Mesenchymal stem cell (in vitro differentiated cells and primary cell): ENCODE results near the gene UBP1.
A peak's percentile ranks its signal among the peaks of the same experiment; 100 is the strongest.

Source experiments
- DNase-seq: peaks from one replicate; pipeline ENCODE4 v3.0.0-alpha.2; 2013
- H2AFZ ChIP-seq: one replicate; pipeline ENCODE4 v1.6.1; 2013; ENCODE audit warnings: low read depth, mild to moderate bottlenecking, control low read depth, inconsistent platforms, low read length, moderate library complexity
- H2AK5ac ChIP-seq: 2 replicates; pipeline ENCODE4 v1.6.1; 2013; ENCODE audit warnings: low read length, moderate library complexity, mild to moderate bottlenecking, inconsistent platforms; ENCODE audit not compliant: severe bottlenecking
- H2BK120ac ChIP-seq: one replicate; pipeline ENCODE4 v1.6.1; 2013; ENCODE audit warnings: low read depth, mild to moderate bottlenecking, inconsistent platforms, low read length, moderate library complexity
- H2BK12ac ChIP-seq, 2 experiments: one replicate each; pipeline ENCODE4 v1.6.1; 2013; ENCODE audit warnings: inconsistent platforms in 2 of 2, low read length in 2 of 2, mild to moderate bottlenecking in 2 of 2, moderate library complexity in 2 of 2, control low read depth in 1 of 2
- H2BK15ac ChIP-seq: one replicate; pipeline ENCODE4 v1.6.1; 2013; ENCODE audit warnings: mild to moderate bottlenecking, low read depth, inconsistent platforms; ENCODE audit not compliant: poor library complexity, severe bottlenecking
- H2BK5ac ChIP-seq: 2 replicates; pipeline ENCODE4 v1.6.1; 2013; ENCODE audit warnings: low read depth, mild to moderate bottlenecking, low read length, control low read depth, inconsistent platforms; ENCODE audit not compliant: poor library complexity, severe bottlenecking
- H3K14ac ChIP-seq, 2 experiments: one replicate each; pipeline ENCODE4 v1.6.1; 2013; ENCODE audit warnings: inconsistent platforms in 2 of 2, low read length in 2 of 2, control low read depth in 1 of 2, mild to moderate bottlenecking in 1 of 2, moderate library complexity in 1 of 2
- H3K18ac ChIP-seq, 2 experiments: one replicate each; pipeline ENCODE4 v1.6.1; 2013; ENCODE audit warnings: inconsistent platforms in 2 of 2, low read length in 2 of 2, control low read depth in 1 of 2, low read depth in 1 of 2, mild to moderate bottlenecking in 1 of 2
- H3K23ac ChIP-seq, 2 experiments: one replicate each; pipeline ENCODE4 v1.6.1; 2013; ENCODE audit warnings: inconsistent platforms in 2 of 2, low read length in 2 of 2, mild to moderate bottlenecking in 2 of 2, moderate library complexity in 2 of 2, control low read depth in 1 of 2
- H3K27ac ChIP-seq: 2 replicates; pipeline ENCODE4 v1.5.1; 2013; ENCODE audit warnings: mild to moderate bottlenecking, moderate library complexity, low read length, control low read depth, inconsistent platforms; ENCODE audit not compliant: poor library complexity, severe bottlenecking
- H3K27me3 ChIP-seq, 2 experiments: 2 replicates each; pipeline versions ENCODE4 v1.6.1 to v1.7.0; 2013; ENCODE audit warnings: low read length in 2 of 2, mild to moderate bottlenecking in 2 of 2, moderate library complexity in 2 of 2, control low read depth in 1 of 2, inconsistent platforms in 1 of 2; ENCODE audit not compliant: control insufficient read depth in 1 of 2, insufficient read depth in 1 of 2
- H3K36me3 ChIP-seq, 2 experiments: 2 replicates each; pipeline versions ENCODE4 v1.6.1 to v1.7.0; 2013; ENCODE audit warnings: low read length in 2 of 2, control low read depth in 1 of 2, inconsistent platforms in 1 of 2, low read depth in 1 of 2, mild to moderate bottlenecking in 1 of 2; ENCODE audit not compliant: insufficient read depth in 2 of 2, control insufficient read depth in 1 of 2
- H3K4ac ChIP-seq, 2 experiments: one replicate each; pipeline ENCODE4 v1.6.1; 2013; ENCODE audit warnings: inconsistent platforms in 2 of 2, low read length in 2 of 2, mild to moderate bottlenecking in 2 of 2, moderate library complexity in 2 of 2, control low read depth in 1 of 2, low read depth in 1 of 2
- H3K4me1 ChIP-seq: 2 replicates; pipeline ENCODE4 v1.6.1; 2013; ENCODE audit warnings: low read depth, low read length, control low read depth; ENCODE audit not compliant: control insufficient read depth, insufficient read depth
- H3K4me2 ChIP-seq: 2 replicates; pipeline ENCODE4 v1.6.1; 2013; ENCODE audit warnings: low read length, mild to moderate bottlenecking, inconsistent platforms; ENCODE audit not compliant: poor library complexity, severe bottlenecking
- H3K4me3 ChIP-seq, 2 experiments: 2 replicates each; pipeline versions ENCODE4 v1.5.1 to v1.7.0; 2013; ENCODE audit warnings: low read length in 2 of 2, mild to moderate bottlenecking in 2 of 2, control low read depth in 1 of 2, low read depth in 1 of 2; ENCODE audit not compliant: insufficient read depth in 1 of 2
- H3K79me1 ChIP-seq: replicated peaks from 2 replicates; pipeline ENCODE4 v1.6.1; 2013; ENCODE audit warnings: mild to moderate bottlenecking, control low read depth, low read length, inconsistent platforms; ENCODE audit not compliant: poor library complexity, severe bottlenecking
- H3K9ac ChIP-seq: 2 replicates; pipeline ENCODE4 v1.7.0; 2013; ENCODE audit warnings: mild to moderate bottlenecking, low read length, moderate library complexity
- H3K9me3 ChIP-seq: 2 replicates; pipeline ENCODE4 v1.7.0; 2013; ENCODE audit warnings: mild to moderate bottlenecking, low read length; ENCODE audit not compliant: control insufficient read depth
- H4K8ac ChIP-seq: one replicate; pipeline ENCODE4 v1.6.1; 2013; ENCODE audit warnings: inconsistent platforms, mild to moderate bottlenecking, low read length, moderate library complexity
- H4K91ac ChIP-seq: one replicate; pipeline ENCODE4 v1.6.1; 2013; ENCODE audit warnings: mild to moderate bottlenecking, low read length, inconsistent platforms
- WGBS: methylation state at CpG from one replicate; pipeline ENCODE4 v1.1.7; 2013; ENCODE audit warnings: mixed read lengths; 5-methylcytosine and 5-hydroxymethylcytosine counted together

UBP1 gene

GRCh38 chr3:33474896-33475295, 34.7 kb upstream of the UBP1 start:
- no peak overlapping the region for H2AFZ ChIP-seq
- WGBS: 43% methylated on average over 2 of the region's 2 CpGs

GRCh38 chr3:33473813-33474212, 33.6 kb upstream of the UBP1 start:
- no peaks in the 10 kb centered on the region for H3K79me1 ChIP-seq
- 94% methylated on average over 2 of the region's 2 CpGs for WGBS
- H2AFZ ChIP-seq: no peak overlapping the region
- H3K36me3 ChIP-seq: no peaks in the 10 kb centered on the region
- no peak overlapping the region for H2BK5ac ChIP-seq
- H3K4ac ChIP-seq: no peak overlapping the region
- H3K4me1 ChIP-seq: peaks cover 2% of the 10 kb centered on the region
- H3K14ac ChIP-seq: no peak overlapping the region
- no peak for DNase-seq
- no peak overlapping the region for H4K91ac ChIP-seq
- no peak overlapping the region for H2AK5ac ChIP-seq
- no peak overlapping the region for H3K4me2 ChIP-seq
- H3K27ac ChIP-seq: no peak overlapping the region
- H3K27me3 ChIP-seq: no peaks in the 10 kb centered on the region
- H3K18ac ChIP-seq: no peak overlapping the region
- no peak overlapping the region for H3K23ac ChIP-seq
- H3K4me3 ChIP-seq: no peak overlapping the region
- H2BK12ac ChIP-seq: no peak overlapping the region
- H3K9ac ChIP-seq: no peak overlapping the region
- no peak overlapping the region for H2BK120ac ChIP-seq
- no peaks in the 10 kb centered on the region for H3K9me3 ChIP-seq
- H2BK15ac ChIP-seq: no peak overlapping the region
- H4K8ac ChIP-seq: no peak overlapping the region

More at GRCh38 chr3:33474896-33475295, 34.7 kb upstream of the UBP1 start:
- Histone ChIP-seq H3K36me3 (no peaks in the 10 kb centered on the region), H3K23ac (no peak overlapping the region), H3K14ac (no peak overlapping the region), H3K4me2 (no peak overlapping the region), H3K18ac (no peak overlapping the region), H2BK15ac (no peak overlapping the region), H3K4me1 (no peaks in the 10 kb centered on the region), H2AK5ac (no peak overlapping the region), H3K4ac (no peak overlapping the region), H3K9me3 (peaks cover 4% of the 10 kb centered on the region), H3K4me3 (no peak overlapping the region), H3K79me1 (no peaks in the 10 kb centered on the region), H3K27ac (no peak overlapping the region), H2BK12ac (no peak overlapping the region), H2BK120ac (no peak overlapping the region), H3K9ac (no peak overlapping the region), H4K91ac (no peak overlapping the region), H3K27me3 (no peaks in the 10 kb centered on the region), H2BK5ac (no peak overlapping the region), H4K8ac (no peak overlapping the region)
- DNase-seq: no peak

- Histone ChIP-seq H2BK120ac (peak overlapping the region; percentile 75), H3K9me3 (no peaks in the 10 kb centered on the region), H3K23ac (no peak overlapping the region), H3K4me1 (peaks cover 3% of the 10 kb centered on the region), H2BK5ac (no peak overlapping the region), H3K18ac (peak overlapping the region; percentile 3 to 84), H3K27me3 (no peaks in the 10 kb centered on the region), H3K9ac (no peak overlapping the region), H2BK15ac (no peak overlapping the region), H2AK5ac (no peak overlapping the region), H3K4me2 (no peak overlapping the region), H4K91ac (peak overlapping the region; percentile 91), H4K8ac (peak overlapping the region; percentile 94), H3K27ac (no peak overlapping the region), H3K79me1 (no peaks in the 10 kb centered on the region), H3K4ac (peak overlapping the region in 1 of 2 experiments; percentile 60), H2AFZ (no peak overlapping the region), H3K36me3 (no peaks in the 10 kb centered on the region), H2BK12ac (peak overlapping the region in 1 of 2 experiments; percentile 2), H3K4me3 (no peak overlapping the region), H3K14ac (no peak overlapping the region)
- WGBS: 50% methylated on average over 2 of the region's 3 CpGs
- no peak for DNase-seq
Measured at GRCh38 chr3:33467786-33468185, 27.6 kb upstream of the UBP1 start.

GRCh38 chr3:33461097-33461496, 20.9 kb upstream of the UBP1 start:
- no peak overlapping the region for H3K18ac ChIP-seq
- H3K4me2 ChIP-seq: no peak overlapping the region
- no peaks in the 10 kb centered on the region for H3K4me1 ChIP-seq
- no peak overlapping the region for H4K8ac ChIP-seq
- H4K91ac ChIP-seq: no peak overlapping the region
- no peak overlapping the region for H3K27ac ChIP-seq
- no peak overlapping the region for H3K4ac ChIP-seq
- H2BK5ac ChIP-seq: no peak overlapping the region
- no peak for DNase-seq
- peaks cover 21% of the 10 kb centered on the region for H3K9me3 ChIP-seq
- H3K14ac ChIP-seq: no peak overlapping the region
- no peak overlapping the region for H2BK12ac ChIP-seq
- H2AFZ ChIP-seq: no peak overlapping the region
- no peak overlapping the region for H2BK15ac ChIP-seq
- no peaks in the 10 kb centered on the region for H3K27me3 ChIP-seq
- no peaks in the 10 kb centered on the region for H3K79me1 ChIP-seq
- H2BK120ac ChIP-seq: no peak overlapping the region
- WGBS: 100% methylated on average over 2 of the region's 2 CpGs
- no peak overlapping the region for H3K4me3 ChIP-seq
- H3K9ac ChIP-seq: no peak overlapping the region
- no peak overlapping the region for H2AK5ac ChIP-seq
- H3K36me3 ChIP-seq: no peaks in the 10 kb centered on the region
- no peak overlapping the region for H3K23ac ChIP-seq
